Stomach (tissue), 9 donors: Measurements from ENCODE around the gene BTNL8. TPM values are rescaled to one million over a fixed set of nuclear protein-coding genes. Genes with fewer than 3 reads are reported as not detected.

Source experiments
- DNase-seq, 2 donors: peaks; one replicate each; pipeline versions ENCODE4 v3.0.0 to v3.0.0-alpha.2; 2013 to 2019
- H3K27ac ChIP-seq, 5 donors: fragments of 200-600 bp in 4 of 5; sonication (generic) in 4 of 5; one replicate each; pipeline ENCODE4 v1.5.1; 2013 to 2019; ENCODE audit warnings: mild to moderate bottlenecking in 1 of 5, moderate library complexity in 1 of 5
- H3K27me3 ChIP-seq, 3 donors: fragments of 200-600 bp; sonication (generic); one replicate each; pipeline ENCODE4 v1.5.1; 2017 to 2019; ENCODE audit warnings: mixed run types in 1 of 3
- H3K36me3 ChIP-seq, 4 donors: fragments of 200-600 bp; sonication (generic); 1 replicate in 3 of 4; 2 replicates in 1 of 4; pipeline ENCODE4 v1.5.1; 2016 to 2019
- H3K4me1 ChIP-seq, 4 donors: fragments of 200-600 bp; sonication (generic); one replicate each; pipeline ENCODE4 v1.5.1; 2016 to 2019
- H3K4me3 ChIP-seq, 4 donors: fragments of 200-600 bp; sonication (generic) in 3 of 4; one replicate each; pipeline ENCODE4 v1.5.1; 2016 to 2019; ENCODE audit warnings: mild to moderate bottlenecking in 1 of 4
- H3K9me3 ChIP-seq, 4 donors: fragments of 200-600 bp; sonication (generic); one replicate each; pipeline ENCODE4 v1.5.1; 2016 to 2019
- EP300 ChIP-seq: sonication (generic); formaldehyde crosslinking; IDR thresholded peaks from one replicate; pipeline ENCODE4 v1.6.1; 2017; ENCODE audit warnings: antibody characterized with exemption
- POLR2A ChIP-seq, 4 donors: fragments of 450-650 bp; IDR thresholded peaks; one replicate each; pipeline ENCODE4 v1.6.1; 2016; ENCODE audit warnings: antibody characterized with exemption in 4 of 4, control low read depth in 2 of 4, mild to moderate bottlenecking in 1 of 4, moderate library complexity in 1 of 4
- POLR2AphosphoS5 ChIP-seq, 3 donors: sonication (generic); formaldehyde crosslinking; IDR thresholded peaks; one replicate each; pipeline ENCODE4 v1.6.1; 2016; ENCODE audit warnings: antibody characterized with exemption in 3 of 3
- WGBS, 5 donors: extraction: QIAGEN DNeasy Blood & Tissue Kit in 3 of 5; methylation state at CpG; one replicate each; pipeline versions ENCODE4 v1.1.5 to v1.1.7; 2013 to 2018; 5-methylcytosine and 5-hydroxymethylcytosine counted together
- intact Hi-C: fragments of 100-400 bp; cut with DNase I; formaldehyde crosslinking; loops from one replicate; pipeline ENCODE4 v1.15.1; 2023; ENCODE audit warnings: low total_unique reads
- polyA plus RNA-seq, 3 donors: library from polyadenylated mRNA; stranded (reverse); fragments of 200-250 nt; gene quantifications; one replicate each; pipeline ENCODE4 v1.2.3, GENCODE V29; 2013
- small RNA-seq, 4 donors: library from RNA; depleted of rRNA; stranded (forward); fragments of <200 nt; gene quantifications; one replicate each; pipeline ENCODE3, GENCODE V24; 2016
- total RNA-seq, 5 donors: library from RNA; depleted of rRNA; stranded (reverse); fragments of >200 nt; gene quantifications; one replicate each; pipeline versions ENCODE4 v1.1.0 to v1.2.3, GENCODE V29; 2014 to 2016
- TF ChIP-seq, protein P1 (sequence below), 7 experiments: fragments of 450-650 bp in 4 of 7; fragments of 200-600 bp in 3 of 7; sonication (generic) in 3 of 7; IDR thresholded peaks; one replicate each; pipeline ENCODE4 v1.5.1; 2016 to 2019; ENCODE audit warnings: antibody characterized with exemption in 7 of 7, control low read depth in 2 of 7, mild to moderate bottlenecking in 1 of 7
- donor health status: healthy with polysubstance abuse.
- donor health status: Bipolar disorder and iron deficiency.
- donor health status: healthy.

The BTNL8 gene
- total and polyA plus RNA-seq, 8 donors: 0.76 to 22.0 (median 4.0) TPM

DNA sequence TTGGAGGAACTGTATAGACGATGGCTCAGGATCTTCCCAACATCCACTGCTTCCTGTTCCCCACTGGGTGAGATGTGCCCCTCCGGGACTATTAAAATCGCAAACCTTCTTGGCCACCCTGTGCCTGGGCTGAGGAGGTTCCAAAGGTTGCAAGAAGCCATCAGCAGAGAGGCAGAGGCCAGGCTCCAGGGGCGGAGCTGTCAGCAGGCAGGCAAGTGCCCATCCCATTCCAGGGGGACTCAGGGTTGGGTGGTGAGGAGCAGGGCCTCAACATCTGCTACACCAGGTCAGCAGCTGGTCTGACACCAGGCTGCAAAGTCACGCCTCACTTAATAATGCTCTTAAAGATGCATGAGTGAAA is 91.9 kb downstream of the BTNL8 start:
- no peak overlapping the region for H3K4me3 ChIP-seq
- DNase-seq: no peak
- 60 to 84% (median 72%) methylated on average over 5 of the region's 5 CpGs for WGBS, 5 donors
- intact Hi-C loops: no loop called here
- H3K36me3 ChIP-seq: no peaks in the 10 kb centered on the region
- TF ChIP-seq POLR2AphosphoS5 (IDR thresholded peaks at IDR 0.05) (no peak), EP300 (no peak), POLR2A (IDR thresholded peaks at IDR 0.05) (no peak)
- TF ChIP-seq, protein P1, sequence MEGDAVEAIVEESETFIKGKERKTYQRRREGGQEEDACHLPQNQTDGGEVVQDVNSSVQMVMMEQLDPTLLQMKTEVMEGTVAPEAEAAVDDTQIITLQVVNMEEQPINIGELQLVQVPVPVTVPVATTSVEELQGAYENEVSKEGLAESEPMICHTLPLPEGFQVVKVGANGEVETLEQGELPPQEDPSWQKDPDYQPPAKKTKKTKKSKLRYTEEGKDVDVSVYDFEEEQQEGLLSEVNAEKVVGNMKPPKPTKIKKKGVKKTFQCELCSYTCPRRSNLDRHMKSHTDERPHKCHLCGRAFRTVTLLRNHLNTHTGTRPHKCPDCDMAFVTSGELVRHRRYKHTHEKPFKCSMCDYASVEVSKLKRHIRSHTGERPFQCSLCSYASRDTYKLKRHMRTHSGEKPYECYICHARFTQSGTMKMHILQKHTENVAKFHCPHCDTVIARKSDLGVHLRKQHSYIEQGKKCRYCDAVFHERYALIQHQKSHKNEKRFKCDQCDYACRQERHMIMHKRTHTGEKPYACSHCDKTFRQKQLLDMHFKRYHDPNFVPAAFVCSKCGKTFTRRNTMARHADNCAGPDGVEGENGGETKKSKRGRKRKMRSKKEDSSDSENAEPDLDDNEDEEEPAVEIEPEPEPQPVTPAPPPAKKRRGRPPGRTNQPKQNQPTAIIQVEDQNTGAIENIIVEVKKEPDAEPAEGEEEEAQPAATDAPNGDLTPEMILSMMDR (IDR thresholded peaks at IDR 0.05): no peak
- H3K4me1 ChIP-seq: no peaks in the 10 kb centered on the region
- no peak overlapping the region for H3K27ac ChIP-seq
- no peaks in the 10 kb centered on the region for H3K27me3 ChIP-seq
- H3K9me3 ChIP-seq: peaks cover 0 to 7% (median 0%) of the 10 kb centered on the region in 4 donors

Small RNA genes lying within 50 kb of the gene (small RNA-seq; reads per million reads assigned to genes)
- gene RF00019: 0 reads per million in 4 donors
- gene RPS29P12: 0 reads per million in 4 donors

Other genes starting within 250 kb of the BTNL8 start
- gene FLT4, start 249.6 kb upstream of the BTNL8 start, total RNA-seq: 1 to 10 TPM; 1.6 to 9.5 (median 6.4) TPM
- 1 to 10 TPM in 2 of 3 donors, under 1 TPM in 1; 0.93 to 1.8 (median 1.1) TPM for gene FLT4, start 249.6 kb upstream of the BTNL8 start, polyA plus RNA-seq
- not detected for gene OR2Y1, start 159.1 kb upstream of the BTNL8 start, total RNA-seq
- not detected for gene OR2Y1, start 159.1 kb upstream of the BTNL8 start, polyA plus RNA-seq
- gene MGAT1, start 96.4 kb upstream of the BTNL8 start, total RNA-seq: 100 to 1,000 TPM in 3 of 5 donors, 10 to 100 TPM in 2; 57.2 to 656 (median 148) TPM
- 10 to 100 TPM; 52.8 to 63.3 (median 57.9) TPM for gene MGAT1, start 96.4 kb upstream of the BTNL8 start, polyA plus RNA-seq
- 10 to 100 TPM in 4 of 5 donors, 1 to 10 TPM in 1; 8.2 to 46.9 (median 16.5) TPM for gene ZFP62, start 37.9 kb upstream of the BTNL8 start, total RNA-seq
- gene ZFP62, start 37.9 kb upstream of the BTNL8 start, polyA plus RNA-seq: 10 to 100 TPM in 2 of 3 donors, 1 to 10 TPM in 1; 7.8 to 20.5 (median 13.3) TPM
- 10 to 100 TPM in 1 of 5 donors, 1 to 10 TPM in 1, under 1 TPM in 1, not detected in 2; 0.58 to 10.5 (median 2.2) TPM for gene BTNL3, start 89.7 kb downstream of the BTNL8 start, total RNA-seq
- under 1 TPM; 0.31 to 0.61 (median 0.33) TPM for gene BTNL3, start 89.7 kb downstream of the BTNL8 start, polyA plus RNA-seq
- 100 to 1,000 TPM in 1 of 5 donors, 10 to 100 TPM in 3, 1 to 10 TPM in 1; 3.5 to 108 (median 14.1) TPM for gene BTNL9, start 141.1 kb downstream of the BTNL8 start, total RNA-seq
- gene BTNL9, start 141.1 kb downstream of the BTNL8 start, polyA plus RNA-seq: 1 to 10 TPM; 3.8 to 8.7 (median 5.7) TPM
- gene OR2V1, start 232.0 kb downstream of the BTNL8 start, total RNA-seq: not detected
- not detected for gene OR2V1, start 232.0 kb downstream of the BTNL8 start, polyA plus RNA-seq
- not detected for gene OR2V2, start 248.4 kb downstream of the BTNL8 start, total RNA-seq
- gene OR2V2, start 248.4 kb downstream of the BTNL8 start, polyA plus RNA-seq: not detected